Measurements from ENCODE around the gene PDGFD.

Gene PDGFD

GRCh38 chr11:104064034-104064630 is 99.8 kb downstream of the PDGFD start:
- ATAC-seq (ENCODE audit: low read depth): no peak
- no peak for DNase-seq (ENCODE audit: low spot score)

GRCh38 chr11:104061853-104062521 is 102.0 kb downstream of the PDGFD start:
- H3K9me3 ChIP-seq (ENCODE audit: severe bottlenecking): no peaks in the 10 kb centered on the region
- DNase-seq (ENCODE audit: low spot score) (no peak), ATAC-seq (ENCODE audit: low read depth) (no peak)
- no peak overlapping the region for H3K4me3 ChIP-seq (ENCODE audit: severe bottlenecking)
- no peak overlapping the region for H3K27ac ChIP-seq (ENCODE audit: poor library complexity, severe bottlenecking)
- no peaks in the 10 kb centered on the region for H3K36me3 ChIP-seq (ENCODE audit: low read depth)
- no peaks in the 10 kb centered on the region for H3K27me3 ChIP-seq (ENCODE audit: insufficient read depth, poor library complexity, severe bottlenecking)
- no peak for TF ChIP-seq CTCF (IDR thresholded peaks at IDR 0.05; ENCODE audit: poor library complexity, severe bottlenecking)
- no peaks in the 10 kb centered on the region for H3K4me1 ChIP-seq (ENCODE audit: insufficient read depth, poor library complexity, severe bottlenecking)

More at GRCh38 chr11:104064034-104064630, 99.8 kb downstream of the PDGFD start:
- H3K9me3 ChIP-seq (ENCODE audit: severe bottlenecking): no peaks in the 10 kb centered on the region
- no peaks in the 10 kb centered on the region for H3K4me1 ChIP-seq (ENCODE audit: insufficient read depth, poor library complexity, severe bottlenecking)
- no peak for TF ChIP-seq CTCF (IDR thresholded peaks at IDR 0.05; ENCODE audit: poor library complexity, severe bottlenecking)
- H3K27me3 ChIP-seq (ENCODE audit: insufficient read depth, poor library complexity, severe bottlenecking): no peaks in the 10 kb centered on the region
- H3K4me3 ChIP-seq (ENCODE audit: severe bottlenecking): no peak overlapping the region
- no peaks in the 10 kb centered on the region for H3K36me3 ChIP-seq (ENCODE audit: low read depth)
- H3K27ac ChIP-seq (ENCODE audit: poor library complexity, severe bottlenecking): no peak overlapping the region

GRCh38 chr11:104060820-104061219 is 103.1 kb downstream of the PDGFD start:
- no peak for TF ChIP-seq CTCF (IDR thresholded peaks at IDR 0.05; ENCODE audit: poor library complexity, severe bottlenecking)
- no peaks in the 10 kb centered on the region for H3K4me1 ChIP-seq (ENCODE audit: insufficient read depth, poor library complexity, severe bottlenecking)
- no peaks in the 10 kb centered on the region for H3K9me3 ChIP-seq (ENCODE audit: severe bottlenecking)
- H3K36me3 ChIP-seq (ENCODE audit: low read depth): no peaks in the 10 kb centered on the region
- DNase-seq (ENCODE audit: low spot score) (no peak), ATAC-seq (ENCODE audit: low read depth) (no peak)
- no peaks in the 10 kb centered on the region for H3K27me3 ChIP-seq (ENCODE audit: insufficient read depth, poor library complexity, severe bottlenecking)
- H3K27ac ChIP-seq (ENCODE audit: poor library complexity, severe bottlenecking): no peak overlapping the region
- H3K4me3 ChIP-seq (ENCODE audit: severe bottlenecking): no peak overlapping the region

GRCh38 chr11:104060004-104060794 is 103.7 kb downstream of the PDGFD start:
- no peak for DNase-seq (ENCODE audit: low spot score)
- peak; percentile 58; the same call in 1 of the 3 replicates for ATAC-seq (ENCODE audit: low read depth)

More at GRCh38 chr11:104060004-104060794, 103.7 kb downstream of the PDGFD start:
- H3K27ac ChIP-seq (ENCODE audit: poor library complexity, severe bottlenecking): no peak overlapping the region
- H3K9me3 ChIP-seq (ENCODE audit: severe bottlenecking): no peaks in the 10 kb centered on the region
- no peak overlapping the region for H3K4me3 ChIP-seq (ENCODE audit: severe bottlenecking)
- TF ChIP-seq CTCF (IDR thresholded peaks at IDR 0.05; ENCODE audit: poor library complexity, severe bottlenecking): no peak
- no peaks in the 10 kb centered on the region for H3K36me3 ChIP-seq (ENCODE audit: low read depth)
- H3K27me3 ChIP-seq (ENCODE audit: insufficient read depth, poor library complexity, severe bottlenecking): no peaks in the 10 kb centered on the region
- H3K4me1 ChIP-seq (ENCODE audit: insufficient read depth, poor library complexity, severe bottlenecking): no peaks in the 10 kb centered on the region
